ENCODE data around the gene TXNRD2.

- TF ChIP-seq REST (IDR thresholded peaks at IDR 0.05; ENCODE audit: low read depth) (no peak), FOXM1 (IDR thresholded peaks at IDR 0.05; ENCODE audit: borderline replicate concordance, low read depth) (no peak), MAX (IDR thresholded peaks at IDR 0.05) (no peak)
Observed at GRCh38 chr22:19836512-19836911, 105.1 kb downstream of the TXNRD2 start.

Measured in Ishikawa (cell line).